PC-3 (cell line): Measurements from ENCODE around the gene PRKAR1B. TPM values are rescaled to one million over a fixed set of nuclear protein-coding genes. Genes with fewer than 3 reads are reported as not detected.

Experiments used
- ATAC-seq: fragments of 200-7000 bp; cut with Tn5 transposase; 2 replicates; pipeline ENCODE4 v1.9.1; 2020; ENCODE audit warnings: mild to moderate bottlenecking, moderate library complexity
- BruUV-seq: library from RNA; stranded (reverse); fragments of 400-500 nt; replicated peaks from 2 replicates; lab custom pipeline; 2021; lab: Mats Ljungman, UMichigan
- CTCF ChIA-PET: fragments of 300-600 bp; sonication (Branson Sonifier 250); formaldehyde crosslinking; loops from one replicate; lab custom pipeline; 2022; ENCODE audit warnings: antibody characterized with exemption; lab: Charles Lee
- POLR2A ChIA-PET: fragments of 300-600 bp; sonication (Branson Sonifier 250); formaldehyde crosslinking; loops from one replicate; lab custom pipeline; 2022; ENCODE audit warnings: antibody characterized with exemption; ENCODE audit not compliant: unreplicated experiment; lab: Charles Lee
- DNase-seq: peaks from one replicate; pipeline ENCODE4 v3.0.0-alpha.2; 2015
- H2AFZ ChIP-seq: fragments of 300-600 bp; sonication (generic); 2 replicates; pipeline ENCODE4 v1.6.0; 2016; ENCODE audit warnings: antibody characterized with exemption, low read length
- H3F3A ChIP-seq: fragments of 300-600 bp; sonication (generic); one replicate; pipeline ENCODE4 v1.6.0; 2017; ENCODE audit warnings: antibody characterized with exemption, low read length, control low read depth, mild to moderate bottlenecking; ENCODE audit not compliant: unreplicated experiment
- H3K27ac ChIP-seq: fragments of 300-600 bp; sonication (generic); 2 replicates; pipeline ENCODE4 v1.5.1; 2016; ENCODE audit warnings: mild to moderate bottlenecking, low read length
- H3K27me3 ChIP-seq: fragments of 300-600 bp; sonication (generic); 2 replicates; pipeline ENCODE4 v1.6.1; 2016; ENCODE audit warnings: low read length, mixed read lengths
- H3K36me3 ChIP-seq: fragments of 300-600 bp; sonication (generic); 2 replicates; pipeline ENCODE4 v1.6.1; 2016; ENCODE audit warnings: low read depth, mixed run types, low read length, mixed read lengths
- H3K4me1 ChIP-seq: fragments of 300-600 bp; sonication (generic); 2 replicates; pipeline ENCODE4 v1.5.1; 2016; ENCODE audit warnings: low read length; ENCODE audit not compliant: insufficient read depth
- H3K4me2 ChIP-seq: fragments of 300-600 bp; sonication (generic); 2 replicates; pipeline ENCODE4 v1.6.0; 2016; ENCODE audit warnings: low read length
- H3K4me3 ChIP-seq: fragments of 300-600 bp; sonication (generic); 2 replicates; pipeline ENCODE4 v1.5.1; 2016; ENCODE audit warnings: mild to moderate bottlenecking, low read length, mixed read lengths
- H3K79me2 ChIP-seq: fragments of 300-600 bp; sonication (generic); 2 replicates; pipeline ENCODE4 v1.6.1; 2017; ENCODE audit warnings: low read length, mixed read lengths
- H3K9ac ChIP-seq: fragments of 300-600 bp; sonication (generic); 2 replicates; pipeline ENCODE4 v1.6.0; 2016; ENCODE audit warnings: mild to moderate bottlenecking, low read length
- H3K9me2 ChIP-seq: fragments of 300-600 bp; sonication (generic); replicated peaks from 2 replicates; pipeline ENCODE4 v1.6.1; 2016; ENCODE audit warnings: mixed run types, low read length, mixed read lengths
- H3K9me3 ChIP-seq: fragments of 300-600 bp; sonication (generic); 2 replicates; pipeline ENCODE4 v1.6.1; 2016; ENCODE audit warnings: low read length, mixed read lengths
- H4K20me1 ChIP-seq: fragments of 300-600 bp; sonication (generic); 2 replicates; pipeline ENCODE4 v1.6.1; 2016; ENCODE audit warnings: low read length, mixed read lengths
- EZH2 ChIP-seq: fragments of 300-600 bp; sonication (generic); IDR thresholded peaks from one replicate; pipeline ENCODE4 v1.6.1; 2017; ENCODE audit warnings: antibody characterized with exemption, mild to moderate bottlenecking, low read length; ENCODE audit not compliant: unreplicated experiment
- EZH2phosphoT487 ChIP-seq: fragments of 300-600 bp; sonication (generic); IDR thresholded peaks from 2 replicates; pipeline ENCODE4 v1.6.1; 2018; ENCODE audit warnings: mild to moderate bottlenecking, antibody characterized with exemption, low read length, borderline replicate concordance
- intact Hi-C: fragments of 100-400 bp; cut with micrococcal nuclease; formaldehyde crosslinking; loops from 2 replicates; pipeline ENCODE4 v1.9.0; 2023
- total RNA-seq: library from RNA; depleted of rRNA; stranded (reverse); fragments of >200 nt; gene quantifications from 2 replicates; pipeline ENCODE4 v1.2.3, GENCODE V29; 2014
- TF ChIP-seq, protein P1 (sequence below): fragments of 300-600 bp; sonication (generic); conservative IDR thresholded peaks from 2 replicates; pipeline ENCODE4 v1.5.1; 2017; ENCODE audit warnings: antibody characterized with exemption, low read depth, mild to moderate bottlenecking, low read length

PRKAR1B gene
- total RNA-seq, 1 experiment from 2014 or later = 15.6 TPM

- Histone ChIP-seq H3K4me3 (no peak overlapping the region), H3K36me3 (no peaks in the 10 kb centered on the region; the same call in 1 of the 2 replicates), H3K27me3 (no peaks in the 10 kb centered on the region), H3K4me1 (no peaks in the 10 kb centered on the region), H3K4me2 (no peak overlapping the region), H4K20me1 (no peaks in the 10 kb centered on the region), H3K9me3 (no peaks in the 10 kb centered on the region), H3K9me2 (no peaks in the 10 kb centered on the region), H2AFZ (no peak overlapping the region), H3K79me2 (no peaks in the 10 kb centered on the region), H3F3A (no peaks in the 10 kb centered on the region), H3K27ac (no peak overlapping the region), H3K9ac (no peak overlapping the region)
- DNase-seq (no peak), ATAC-seq (no peak)
- ChIA-PET CTCF (no interaction called here), POLR2A (no interaction called here)
- intact Hi-C loops = no loop called here
- no peak for TF ChIP-seq EZH2
- TF ChIP-seq EZH2phosphoT487 = no peak
- TF ChIP-seq, protein P1, sequence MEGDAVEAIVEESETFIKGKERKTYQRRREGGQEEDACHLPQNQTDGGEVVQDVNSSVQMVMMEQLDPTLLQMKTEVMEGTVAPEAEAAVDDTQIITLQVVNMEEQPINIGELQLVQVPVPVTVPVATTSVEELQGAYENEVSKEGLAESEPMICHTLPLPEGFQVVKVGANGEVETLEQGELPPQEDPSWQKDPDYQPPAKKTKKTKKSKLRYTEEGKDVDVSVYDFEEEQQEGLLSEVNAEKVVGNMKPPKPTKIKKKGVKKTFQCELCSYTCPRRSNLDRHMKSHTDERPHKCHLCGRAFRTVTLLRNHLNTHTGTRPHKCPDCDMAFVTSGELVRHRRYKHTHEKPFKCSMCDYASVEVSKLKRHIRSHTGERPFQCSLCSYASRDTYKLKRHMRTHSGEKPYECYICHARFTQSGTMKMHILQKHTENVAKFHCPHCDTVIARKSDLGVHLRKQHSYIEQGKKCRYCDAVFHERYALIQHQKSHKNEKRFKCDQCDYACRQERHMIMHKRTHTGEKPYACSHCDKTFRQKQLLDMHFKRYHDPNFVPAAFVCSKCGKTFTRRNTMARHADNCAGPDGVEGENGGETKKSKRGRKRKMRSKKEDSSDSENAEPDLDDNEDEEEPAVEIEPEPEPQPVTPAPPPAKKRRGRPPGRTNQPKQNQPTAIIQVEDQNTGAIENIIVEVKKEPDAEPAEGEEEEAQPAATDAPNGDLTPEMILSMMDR = no peak
- no TSS peak for BruUV-seq
Observed at GRCh38 chr7:713139-713457, 14.0 kb downstream of the PRKAR1B start.

- Histone ChIP-seq H3K9me2 (no peaks in the 10 kb centered on the region), H2AFZ (no peak overlapping the region), H3K4me2 (no peak overlapping the region), H3K27ac (no peak overlapping the region), H3K27me3 (no peaks in the 10 kb centered on the region), H3K4me1 (no peaks in the 10 kb centered on the region), H3F3A (no peaks in the 10 kb centered on the region), H3K79me2 (no peaks in the 10 kb centered on the region), H3K9ac (no peak overlapping the region), H3K36me3 (no peaks in the 10 kb centered on the region; the same call in 1 of the 2 replicates), H3K4me3 (no peak overlapping the region), H4K20me1 (no peaks in the 10 kb centered on the region), H3K9me3 (no peaks in the 10 kb centered on the region)
- intact Hi-C loops = no loop called here
- ATAC-seq (no peak), DNase-seq (no peak)
- POLR2A ChIA-PET = no interaction called here
- CTCF ChIA-PET = no interaction called here
- BruUV-seq = no TSS peak
- TF ChIP-seq, protein P1 = no peak
- no peak for TF ChIP-seq EZH2
- no peak for TF ChIP-seq EZH2phosphoT487
Observed at GRCh38 chr7:712381-713138, 14.5 kb downstream of the PRKAR1B start.

DNA sequence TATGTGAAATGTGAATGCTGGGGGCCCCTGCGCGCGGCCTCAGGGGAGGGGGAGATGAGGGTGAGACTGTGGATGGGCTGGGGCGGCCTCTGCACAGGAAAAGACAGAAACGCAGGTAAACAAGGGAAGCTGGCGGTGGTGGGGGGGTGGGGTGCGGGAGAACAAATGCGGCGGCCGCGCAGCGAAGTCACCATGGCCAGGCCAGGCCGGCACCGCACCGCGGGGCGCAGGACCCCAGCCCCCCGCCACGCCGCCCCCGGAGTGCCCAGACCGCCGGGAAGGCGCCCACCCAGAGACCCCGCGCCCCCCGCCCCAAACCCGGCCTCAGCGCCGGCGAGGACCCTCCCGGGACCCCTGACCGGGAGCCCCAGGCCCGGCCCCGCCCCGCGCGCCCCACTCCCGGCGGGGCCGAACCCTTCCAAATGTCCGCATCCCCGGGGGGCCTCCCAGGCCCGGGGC lies 15.1 kb downstream of the PRKAR1B start:
- no peak overlapping the region for H2AFZ ChIP-seq
- H3K4me2 ChIP-seq = no peak overlapping the region
- no peaks in the 10 kb centered on the region for H3K27me3 ChIP-seq
- no peaks in the 10 kb centered on the region for H3K79me2 ChIP-seq
- no TSS peak for BruUV-seq
- H3K4me3 ChIP-seq = no peak overlapping the region
- intact Hi-C loops = no loop called here
- H3K9me2 ChIP-seq = no peaks in the 10 kb centered on the region
- no peaks in the 10 kb centered on the region for H3K4me1 ChIP-seq
- ATAC-seq = no peak
- no peaks in the 10 kb centered on the region for H3K9me3 ChIP-seq
- no peak overlapping the region for H3K27ac ChIP-seq
- no peaks in the 10 kb centered on the region for H3F3A ChIP-seq
- ChIA-PET POLR2A (no interaction called here), CTCF (no interaction called here)
- no peaks in the 10 kb centered on the region; the same call in 1 of the 2 replicates for H3K36me3 ChIP-seq
- TF ChIP-seq, protein P1 = no peak
- TF ChIP-seq EZH2phosphoT487 (no peak), EZH2 (no peak)
- H3K9ac ChIP-seq = no peak overlapping the region
- no peaks in the 10 kb centered on the region for H4K20me1 ChIP-seq
- no peak for DNase-seq
